Erythroblast (primary cell): Measurements from ENCODE around the gene CYTH1.

Source experiments
- GATA1 ChIP-seq: IDR thresholded peaks from 2 replicates; pipeline ENCODE4 v1.6.1; 2011; ENCODE audit warnings: low read depth, mild to moderate bottlenecking, control low read depth, low read length, moderate library complexity
- POLR2A ChIP-seq: IDR thresholded peaks from 2 replicates; pipeline ENCODE4 v1.6.1; 2011; ENCODE audit warnings: mild to moderate bottlenecking, low read length

DNA sequence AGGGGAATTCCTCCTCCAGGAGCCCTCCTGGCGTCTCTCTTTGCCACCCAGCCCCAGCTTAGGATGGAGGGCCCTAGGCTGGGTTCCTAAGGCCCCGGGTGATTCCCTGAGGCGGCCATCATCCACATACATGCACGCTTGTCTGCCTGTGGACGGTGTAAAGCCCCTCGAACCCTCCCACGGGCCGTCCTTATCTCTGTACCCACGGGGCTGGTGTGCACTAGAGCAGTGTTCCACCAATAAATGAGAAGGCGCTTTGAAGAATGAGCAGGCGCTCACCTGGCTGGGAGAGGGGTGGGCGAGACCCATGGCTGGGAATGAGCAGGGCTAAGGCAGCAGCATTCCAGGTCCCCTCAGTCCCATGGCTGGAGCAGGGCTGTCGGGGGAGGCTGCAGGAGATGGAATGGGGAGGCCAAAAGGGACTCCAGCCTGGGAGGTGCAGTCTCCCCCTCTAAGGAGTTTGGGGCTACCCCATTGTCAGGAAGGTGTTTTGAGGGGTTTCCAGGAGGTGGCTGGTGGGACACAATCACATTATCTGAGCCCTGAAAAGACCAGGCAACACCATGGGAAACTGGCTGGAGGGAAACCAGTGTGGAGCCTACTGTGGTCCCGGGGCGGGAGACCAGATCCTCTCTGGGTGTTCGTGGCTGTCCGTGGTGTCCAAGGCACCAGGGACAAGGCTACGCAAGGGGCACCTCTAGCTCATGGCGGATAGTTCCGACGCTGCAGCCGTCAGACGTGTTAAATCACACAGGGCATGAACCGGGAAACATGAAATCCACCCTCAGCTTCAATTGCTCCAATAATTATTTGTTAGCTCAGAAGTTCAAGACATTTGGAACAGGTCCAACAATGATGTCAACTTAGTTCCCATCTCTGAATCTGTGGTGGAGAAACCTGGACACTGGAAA is 117.3 kb downstream of the CYTH1 start:
- no peak for TF ChIP-seq POLR2A
- TF ChIP-seq GATA1, result no peak
